HepG2 (cell line): ENCODE measurements around the gene GNAI2. TPM values are rescaled to one million over a fixed set of nuclear protein-coding genes. Genes with fewer than 3 reads are reported as not detected.

Source experiments
- MBNL3 ChIP-seq: fragments of 250-450 bp; sonication (Bioruptor Pico); conservative IDR thresholded peaks from 2 replicates; pipeline ENCODE4 v1.8.0; 2022; ENCODE audit warnings: mild to moderate bottlenecking, inconsistent platforms
- MIXL1 ChIP-seq: IDR thresholded peaks from 2 replicates; pipeline ENCODE4 v1.6.1; 2016
- MZF1 ChIP-seq: sonication (generic); formaldehyde crosslinking; IDR thresholded peaks from 2 replicates; pipeline ENCODE4 v1.8.1; 2023; ENCODE audit warnings: mild to moderate bottlenecking, missing genetic modification reagents, borderline replicate concordance
- PPARG ChIP-seq: conservative IDR thresholded peaks from 2 replicates; pipeline ENCODE4 v1.6.1; 2016; ENCODE audit warnings: missing biosample characterization, missing genetic modification reagents
- SRSF1 ChIP-seq: fragments of 200-400 bp; formaldehyde crosslinking; optimal IDR thresholded peaks from 2 replicates; pipeline ENCODE3; 2017; ENCODE audit warnings: mild to moderate bottlenecking, low read depth, low read length, moderate library complexity
- YEATS4 ChIP-seq: sonication (generic); formaldehyde crosslinking; IDR thresholded peaks from 2 replicates; pipeline ENCODE4 v1.4.0; 2020; ENCODE audit warnings: missing genetic modification reagents, borderline replicate concordance
- ZFAT ChIP-seq: sonication (generic); formaldehyde crosslinking; conservative IDR thresholded peaks from 2 replicates; pipeline ENCODE4 v1.8.1; 2023; ENCODE audit warnings: missing genetic modification reagents, inconsistent platforms
- ZFP90 ChIP-seq: sonication (generic); formaldehyde crosslinking; IDR thresholded peaks from 2 replicates; pipeline ENCODE4 v1.8.0; 2022; ENCODE audit warnings: missing genetic modification reagents, mild to moderate bottlenecking, inconsistent platforms, borderline replicate concordance
- ZMAT3 ChIP-seq: sonication (generic); formaldehyde crosslinking; conservative IDR thresholded peaks from 2 replicates; pipeline ENCODE4 v1.7.0; 2021; ENCODE audit warnings: missing genetic modification reagents
- ZNF292 ChIP-seq: sonication (generic); formaldehyde crosslinking; IDR thresholded peaks from 2 replicates; pipeline ENCODE4 v1.8.1; 2022; ENCODE audit warnings: mild to moderate bottlenecking, low read depth, missing genetic modification reagents, borderline replicate concordance
- ZNF430 ChIP-seq: sonication (generic); formaldehyde crosslinking; IDR thresholded peaks from 2 replicates; pipeline ENCODE4 v1.9.0; 2021; ENCODE audit warnings: mild to moderate bottlenecking, missing genetic modification reagents
- ZNF501 ChIP-seq: sonication (generic); formaldehyde crosslinking; IDR thresholded peaks from 2 replicates; pipeline ENCODE4 v1.5.1; 2020; ENCODE audit warnings: mild to moderate bottlenecking, moderate library complexity, missing genetic modification reagents
- ZNF792 ChIP-seq: IDR thresholded peaks from 2 replicates; pipeline ENCODE4 v1.6.1; 2016
- ZNF878 ChIP-seq: sonication (generic); formaldehyde crosslinking; IDR thresholded peaks from 2 replicates; pipeline ENCODE4 v1.8.1; 2023; ENCODE audit warnings: mild to moderate bottlenecking, missing genetic modification reagents, moderate library complexity
- ZSCAN12 ChIP-seq: sonication (generic); formaldehyde crosslinking; IDR thresholded peaks from 2 replicates; pipeline ENCODE4 v1.9.0; 2021; ENCODE audit warnings: mild to moderate bottlenecking, missing genetic modification reagents
- polyA plus RNA-seq, 8 experiments: library from polyadenylated mRNA; depleted of rRNA in 3 of 8; stranded (reverse) in 7 of 8; unstranded in 1 of 8; fragments of >200 nt; fragmentation: Illumina TruSeq in 4 of 8; extraction: Trizol in 4 of 8; gene quantifications; 2 replicates each; pipeline versions ENCODE4 v1.2.1 to v1.2.3, GENCODE V29; 2011 to 2016; ENCODE audit warnings: low read depth in 4 of 8, missing spikeins in 1 of 8, mixed read lengths in 1 of 8; ENCODE audit not compliant: insufficient read depth in 1 of 8
- total RNA-seq, 5 experiments: library from RNA; depleted of rRNA; stranded (reverse); fragments of >200 nt; fragmentation: Illumina TruSeq; extraction: Trizol; gene quantifications; 2 replicates each; pipeline ENCODE4 v1.2.3, GENCODE V29; 2016; ENCODE audit warnings: low read depth in 1 of 5
- TF ChIP-seq, protein P1 (sequence below): IDR thresholded peaks from 2 replicates; pipeline ENCODE4 v1.6.1; 2016; ENCODE audit warnings: low read depth, missing genetic modification reagents, missing compliant biosample characterization
- TF ChIP-seq, protein P2 (sequence below): sonication (generic); formaldehyde crosslinking; IDR thresholded peaks from 2 replicates; pipeline ENCODE4 v1.4.0; 2020; ENCODE audit warnings: missing genetic modification reagents, mild to moderate bottlenecking, borderline replicate concordance
- TF ChIP-seq, protein P3 (sequence below): IDR thresholded peaks from 2 replicates; pipeline ENCODE4 v1.6.1; 2016; ENCODE audit warnings: low read depth, borderline replicate concordance
- TF ChIP-seq, protein P4 (sequence below): sonication (generic); formaldehyde crosslinking; conservative IDR thresholded peaks from 2 replicates; pipeline ENCODE4 v1.5.0; 2020; ENCODE audit warnings: missing genetic modification reagents

The GNAI2 gene
- total and polyA plus RNA-seq, 2 of the 13 experiments (the other 11 are each of a cell fraction or from before 2014, with no cell fraction given), result 51.1 to 66.2 TPM

DNA sequence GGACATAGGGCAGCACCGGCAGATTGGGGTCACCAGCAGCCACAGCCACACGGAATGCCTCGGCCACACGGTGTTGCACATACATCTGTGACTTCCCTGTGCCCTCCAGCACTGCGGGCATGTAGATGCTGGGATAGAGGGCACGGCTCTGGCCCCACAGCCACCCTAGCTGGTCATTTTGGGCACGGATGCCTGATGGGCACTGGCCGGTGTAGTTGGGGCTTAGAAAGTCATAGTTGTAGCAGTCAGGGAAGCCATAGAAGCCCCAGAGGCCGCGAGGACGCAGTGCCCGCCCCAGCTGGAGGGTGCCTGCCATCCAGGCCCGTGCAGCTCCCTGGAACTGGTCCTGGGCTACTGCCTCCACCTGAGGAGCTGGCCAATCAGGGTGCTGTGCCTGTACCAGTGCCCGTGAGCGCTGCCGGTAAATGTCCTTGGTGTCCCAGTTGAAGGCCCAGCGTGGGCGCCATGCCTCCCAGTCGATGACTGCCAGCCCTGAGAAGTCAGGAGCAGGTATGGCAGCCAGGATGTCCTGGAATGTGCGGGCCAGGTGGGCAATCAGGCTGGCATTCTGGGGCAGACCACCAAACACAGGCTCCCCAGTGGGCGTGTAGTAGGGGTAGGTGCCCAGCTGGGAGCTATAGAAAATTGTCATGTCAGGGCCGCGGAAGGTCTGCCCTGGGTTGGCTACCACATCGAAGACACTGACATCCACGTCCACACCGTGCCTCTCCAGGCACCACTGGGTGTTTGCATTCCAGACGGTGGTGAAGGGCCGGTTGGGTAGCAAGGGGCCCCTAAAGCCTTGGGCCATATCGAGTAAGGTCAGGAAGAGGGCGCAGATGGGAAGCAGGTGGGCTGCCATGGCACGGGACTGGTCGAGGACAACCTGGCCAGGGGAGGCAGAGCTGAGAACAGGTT, 66.3 kb downstream of the GNAI2 start (continued):
- TF ChIP-seq, protein P1, sequence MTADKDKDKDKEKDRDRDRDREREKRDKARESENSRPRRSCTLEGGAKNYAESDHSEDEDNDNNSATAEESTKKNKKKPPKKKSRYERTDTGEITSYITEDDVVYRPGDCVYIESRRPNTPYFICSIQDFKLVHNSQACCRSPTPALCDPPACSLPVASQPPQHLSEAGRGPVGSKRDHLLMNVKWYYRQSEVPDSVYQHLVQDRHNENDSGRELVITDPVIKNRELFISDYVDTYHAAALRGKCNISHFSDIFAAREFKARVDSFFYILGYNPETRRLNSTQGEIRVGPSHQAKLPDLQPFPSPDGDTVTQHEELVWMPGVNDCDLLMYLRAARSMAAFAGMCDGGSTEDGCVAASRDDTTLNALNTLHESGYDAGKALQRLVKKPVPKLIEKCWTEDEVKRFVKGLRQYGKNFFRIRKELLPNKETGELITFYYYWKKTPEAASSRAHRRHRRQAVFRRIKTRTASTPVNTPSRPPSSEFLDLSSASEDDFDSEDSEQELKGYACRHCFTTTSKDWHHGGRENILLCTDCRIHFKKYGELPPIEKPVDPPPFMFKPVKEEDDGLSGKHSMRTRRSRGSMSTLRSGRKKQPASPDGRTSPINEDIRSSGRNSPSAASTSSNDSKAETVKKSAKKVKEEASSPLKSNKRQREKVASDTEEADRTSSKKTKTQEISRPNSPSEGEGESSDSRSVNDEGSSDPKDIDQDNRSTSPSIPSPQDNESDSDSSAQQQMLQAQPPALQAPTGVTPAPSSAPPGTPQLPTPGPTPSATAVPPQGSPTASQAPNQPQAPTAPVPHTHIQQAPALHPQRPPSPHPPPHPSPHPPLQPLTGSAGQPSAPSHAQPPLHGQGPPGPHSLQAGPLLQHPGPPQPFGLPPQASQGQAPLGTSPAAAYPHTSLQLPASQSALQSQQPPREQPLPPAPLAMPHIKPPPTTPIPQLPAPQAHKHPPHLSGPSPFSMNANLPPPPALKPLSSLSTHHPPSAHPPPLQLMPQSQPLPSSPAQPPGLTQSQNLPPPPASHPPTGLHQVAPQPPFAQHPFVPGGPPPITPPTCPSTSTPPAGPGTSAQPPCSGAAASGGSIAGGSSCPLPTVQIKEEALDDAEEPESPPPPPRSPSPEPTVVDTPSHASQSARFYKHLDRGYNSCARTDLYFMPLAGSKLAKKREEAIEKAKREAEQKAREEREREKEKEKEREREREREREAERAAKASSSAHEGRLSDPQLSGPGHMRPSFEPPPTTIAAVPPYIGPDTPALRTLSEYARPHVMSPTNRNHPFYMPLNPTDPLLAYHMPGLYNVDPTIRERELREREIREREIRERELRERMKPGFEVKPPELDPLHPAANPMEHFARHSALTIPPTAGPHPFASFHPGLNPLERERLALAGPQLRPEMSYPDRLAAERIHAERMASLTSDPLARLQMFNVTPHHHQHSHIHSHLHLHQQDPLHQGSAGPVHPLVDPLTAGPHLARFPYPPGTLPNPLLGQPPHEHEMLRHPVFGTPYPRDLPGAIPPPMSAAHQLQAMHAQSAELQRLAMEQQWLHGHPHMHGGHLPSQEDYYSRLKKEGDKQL, result no peak
- peak; percentile 78 for TF ChIP-seq ZNF878 (CRISPR knock-in tag)
- TF ChIP-seq SRSF1, result no peak
- TF ChIP-seq ZNF430 (CRISPR knock-in tag), result no peak
- peak; percentile 2; the same call in 1 of the 2 replicates for TF ChIP-seq YEATS4
- TF ChIP-seq MIXL1 (CRISPR knock-in tag), result no peak
- TF ChIP-seq ZMAT3, result no peak
- TF ChIP-seq, protein P2, sequence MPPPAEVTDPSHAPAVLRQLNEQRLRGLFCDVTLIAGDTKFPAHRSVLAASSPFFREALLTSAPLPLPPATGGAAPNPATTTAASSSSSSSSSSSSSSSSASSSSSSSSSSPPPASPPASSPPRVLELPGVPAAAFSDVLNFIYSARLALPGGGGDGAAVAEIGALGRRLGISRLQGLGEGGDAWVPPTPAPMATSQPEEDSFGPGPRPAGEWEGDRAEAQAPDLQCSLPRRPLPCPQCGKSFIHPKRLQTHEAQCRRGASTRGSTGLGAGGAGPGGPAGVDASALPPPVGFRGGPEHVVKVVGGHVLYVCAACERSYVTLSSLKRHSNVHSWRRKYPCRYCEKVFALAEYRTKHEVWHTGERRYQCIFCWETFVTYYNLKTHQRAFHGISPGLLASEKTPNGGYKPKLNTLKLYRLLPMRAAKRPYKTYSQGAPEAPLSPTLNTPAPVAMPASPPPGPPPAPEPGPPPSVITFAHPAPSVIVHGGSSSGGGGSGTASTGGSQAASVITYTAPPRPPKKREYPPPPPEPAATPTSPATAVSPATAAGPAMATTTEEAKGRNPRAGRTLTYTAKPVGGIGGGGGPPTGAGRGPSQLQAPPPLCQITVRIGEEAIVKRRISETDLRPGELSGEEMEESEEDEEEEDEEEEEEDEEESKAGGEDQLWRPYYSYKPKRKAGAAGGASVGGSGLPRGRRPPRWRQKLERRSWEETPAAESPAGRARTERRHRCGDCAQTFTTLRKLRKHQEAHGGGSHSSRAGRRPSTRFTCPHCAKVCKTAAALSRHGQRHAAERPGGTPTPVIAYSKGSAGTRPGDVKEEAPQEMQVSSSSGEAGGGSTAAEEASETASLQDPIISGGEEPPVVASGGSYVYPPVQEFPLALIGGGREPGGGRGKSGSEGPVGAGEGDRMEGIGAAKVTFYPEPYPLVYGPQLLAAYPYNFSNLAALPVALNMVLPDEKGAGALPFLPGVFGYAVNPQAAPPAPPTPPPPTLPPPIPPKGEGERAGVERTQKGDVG (CRISPR knock-in tag), result 0 out of 2 replicates have a peak, but pooled peaks have one; percentile 1
- TF ChIP-seq MBNL3 (CRISPR knock-in tag), result no peak
- TF ChIP-seq, protein P3, sequence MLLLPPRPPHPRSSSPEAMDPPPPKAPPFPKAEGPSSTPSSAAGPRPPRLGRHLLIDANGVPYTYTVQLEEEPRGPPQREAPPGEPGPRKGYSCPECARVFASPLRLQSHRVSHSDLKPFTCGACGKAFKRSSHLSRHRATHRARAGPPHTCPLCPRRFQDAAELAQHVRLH (CRISPR knock-in tag), result no peak
- TF ChIP-seq PPARG, result no peak
- TF ChIP-seq MZF1 (CRISPR knock-in tag), result no peak
- no peak for TF ChIP-seq ZSCAN12 (CRISPR knock-in tag)
- no peak for TF ChIP-seq ZNF292 (CRISPR knock-in tag)
- TF ChIP-seq ZFAT (CRISPR knock-in tag), result no peak
- no peak for TF ChIP-seq ZNF501 (CRISPR knock-in tag)
- no peak for TF ChIP-seq ZFP90 (CRISPR knock-in tag)
- no peak; the same call in 1 of the 2 replicates for TF ChIP-seq ZNF792
- TF ChIP-seq, protein P4, sequence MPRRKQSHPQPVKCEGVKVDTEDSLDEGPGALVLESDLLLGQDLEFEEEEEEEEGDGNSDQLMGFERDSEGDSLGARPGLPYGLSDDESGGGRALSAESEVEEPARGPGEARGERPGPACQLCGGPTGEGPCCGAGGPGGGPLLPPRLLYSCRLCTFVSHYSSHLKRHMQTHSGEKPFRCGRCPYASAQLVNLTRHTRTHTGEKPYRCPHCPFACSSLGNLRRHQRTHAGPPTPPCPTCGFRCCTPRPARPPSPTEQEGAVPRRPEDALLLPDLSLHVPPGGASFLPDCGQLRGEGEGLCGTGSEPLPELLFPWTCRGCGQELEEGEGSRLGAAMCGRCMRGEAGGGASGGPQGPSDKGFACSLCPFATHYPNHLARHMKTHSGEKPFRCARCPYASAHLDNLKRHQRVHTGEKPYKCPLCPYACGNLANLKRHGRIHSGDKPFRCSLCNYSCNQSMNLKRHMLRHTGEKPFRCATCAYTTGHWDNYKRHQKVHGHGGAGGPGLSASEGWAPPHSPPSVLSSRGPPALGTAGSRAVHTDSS (CRISPR knock-in tag), result no peak
